GM12801 (cell line): ENCODE data around the gene ABTB2.

Experiments
- TF ChIP-seq, protein P1 (sequence below): IDR thresholded peaks from one replicate; pipeline ENCODE4 v1.5.1; 2011; ENCODE audit warnings: control low read depth; ENCODE audit not compliant: insufficient read length; ENCODE audit errors: extremely low read depth

ABTB2 gene

DNA sequence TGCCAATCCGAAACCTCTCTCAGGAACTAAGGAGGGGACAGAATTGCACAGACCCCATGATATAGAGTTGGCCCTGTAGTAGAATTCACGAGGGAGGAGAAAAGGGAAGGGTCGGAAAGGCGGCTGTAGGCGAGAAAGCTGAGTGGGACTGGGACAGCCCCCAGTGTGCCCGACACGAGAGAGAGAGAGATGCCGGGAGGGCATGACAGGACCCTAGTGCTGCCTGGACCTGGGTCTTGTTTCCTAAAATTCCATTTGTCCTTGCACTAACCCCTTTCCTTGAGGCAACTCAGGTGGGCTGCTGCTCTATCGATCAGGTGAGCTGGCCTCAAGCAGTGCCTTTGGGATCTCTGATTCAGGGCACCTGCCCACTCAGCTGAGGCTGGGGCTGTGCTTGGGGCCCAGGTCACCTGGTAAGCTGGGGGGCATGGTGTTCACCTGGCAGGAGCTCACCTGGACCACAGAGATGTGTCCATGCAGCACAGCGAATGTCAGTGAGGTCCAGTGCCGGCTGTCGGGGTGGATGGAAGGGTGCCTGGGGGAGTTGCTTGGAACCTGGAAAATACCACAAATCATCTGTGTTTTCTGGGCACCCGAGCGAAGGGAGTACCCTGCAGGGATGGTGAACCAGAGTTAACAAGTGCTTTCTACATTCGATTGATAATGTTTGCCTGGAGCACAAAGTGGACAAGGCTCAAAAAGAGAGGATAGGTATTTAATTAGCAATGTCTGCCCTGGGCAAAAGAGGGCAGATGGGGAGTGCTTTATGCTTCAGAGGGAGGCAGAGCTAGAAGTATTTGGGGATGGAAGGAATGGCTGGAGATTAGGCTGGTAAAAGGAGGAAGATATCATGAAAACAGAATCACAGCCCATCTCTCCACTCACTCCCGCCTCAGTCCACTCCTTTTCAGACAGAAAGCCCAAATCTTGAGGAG lies 190.7 kb downstream of the ABTB2 start:
- TF ChIP-seq, protein P1, sequence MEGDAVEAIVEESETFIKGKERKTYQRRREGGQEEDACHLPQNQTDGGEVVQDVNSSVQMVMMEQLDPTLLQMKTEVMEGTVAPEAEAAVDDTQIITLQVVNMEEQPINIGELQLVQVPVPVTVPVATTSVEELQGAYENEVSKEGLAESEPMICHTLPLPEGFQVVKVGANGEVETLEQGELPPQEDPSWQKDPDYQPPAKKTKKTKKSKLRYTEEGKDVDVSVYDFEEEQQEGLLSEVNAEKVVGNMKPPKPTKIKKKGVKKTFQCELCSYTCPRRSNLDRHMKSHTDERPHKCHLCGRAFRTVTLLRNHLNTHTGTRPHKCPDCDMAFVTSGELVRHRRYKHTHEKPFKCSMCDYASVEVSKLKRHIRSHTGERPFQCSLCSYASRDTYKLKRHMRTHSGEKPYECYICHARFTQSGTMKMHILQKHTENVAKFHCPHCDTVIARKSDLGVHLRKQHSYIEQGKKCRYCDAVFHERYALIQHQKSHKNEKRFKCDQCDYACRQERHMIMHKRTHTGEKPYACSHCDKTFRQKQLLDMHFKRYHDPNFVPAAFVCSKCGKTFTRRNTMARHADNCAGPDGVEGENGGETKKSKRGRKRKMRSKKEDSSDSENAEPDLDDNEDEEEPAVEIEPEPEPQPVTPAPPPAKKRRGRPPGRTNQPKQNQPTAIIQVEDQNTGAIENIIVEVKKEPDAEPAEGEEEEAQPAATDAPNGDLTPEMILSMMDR: no peak

DNA sequence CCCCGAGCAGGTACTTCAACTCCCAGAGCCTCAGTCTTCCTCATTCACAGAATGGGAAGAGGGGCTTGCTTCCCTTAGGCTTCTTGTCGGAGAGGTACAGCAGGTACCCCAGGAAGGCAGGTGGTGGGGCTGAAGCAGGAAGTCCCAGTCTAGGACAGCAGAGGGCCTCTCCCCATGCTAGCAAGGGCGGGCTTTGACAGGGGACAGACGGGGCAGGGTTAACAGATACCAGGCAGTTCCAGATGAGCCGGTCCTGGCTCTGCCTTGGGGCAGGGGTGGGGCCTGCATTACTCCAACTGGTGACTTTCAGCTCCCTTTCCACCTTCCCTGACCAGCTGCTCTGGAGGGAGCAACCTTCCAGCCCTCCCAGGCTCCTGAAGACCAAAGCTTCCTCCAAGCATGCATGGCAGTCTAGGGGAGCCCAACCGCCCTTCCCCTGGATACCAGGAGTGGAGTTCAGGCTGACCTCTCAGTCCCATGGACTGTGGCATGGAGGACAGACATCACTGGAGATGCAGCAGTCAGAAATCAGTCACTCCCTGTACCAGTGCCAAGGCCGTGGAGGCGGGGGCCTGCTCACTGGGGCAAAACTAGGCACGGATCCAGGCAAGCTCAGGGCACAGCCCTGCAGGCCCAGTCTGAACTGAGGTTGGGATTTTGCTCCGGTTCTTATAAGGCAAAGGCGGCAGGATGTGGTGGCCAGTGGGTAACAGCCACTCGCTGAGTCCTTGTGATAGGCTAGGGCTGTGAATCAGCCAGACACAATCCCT lies 191.8 kb downstream of the ABTB2 start:
- TF ChIP-seq, protein P1: no peak

DNA sequence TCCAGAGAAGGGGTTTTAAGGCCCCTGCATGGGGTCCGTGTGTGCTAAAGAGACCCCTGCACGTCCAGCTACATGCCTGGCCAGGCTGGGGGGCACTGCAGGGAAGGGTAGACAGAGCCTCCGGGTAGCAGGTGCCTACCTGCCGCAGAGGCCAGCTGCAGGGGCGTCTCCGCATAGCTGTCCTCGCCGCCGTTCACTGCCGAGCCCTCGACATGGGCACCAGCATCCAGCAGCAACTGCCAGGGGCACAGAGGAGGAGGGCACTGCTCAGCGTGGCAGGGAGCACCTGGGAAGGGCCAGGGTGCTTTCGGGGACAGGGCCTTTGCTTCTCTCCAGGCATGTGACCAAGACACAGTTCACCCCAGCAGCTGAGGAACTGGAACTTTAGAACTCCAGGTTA lies 192.7 kb downstream of the ABTB2 start:
- TF ChIP-seq, protein P1: no peak

DNA sequence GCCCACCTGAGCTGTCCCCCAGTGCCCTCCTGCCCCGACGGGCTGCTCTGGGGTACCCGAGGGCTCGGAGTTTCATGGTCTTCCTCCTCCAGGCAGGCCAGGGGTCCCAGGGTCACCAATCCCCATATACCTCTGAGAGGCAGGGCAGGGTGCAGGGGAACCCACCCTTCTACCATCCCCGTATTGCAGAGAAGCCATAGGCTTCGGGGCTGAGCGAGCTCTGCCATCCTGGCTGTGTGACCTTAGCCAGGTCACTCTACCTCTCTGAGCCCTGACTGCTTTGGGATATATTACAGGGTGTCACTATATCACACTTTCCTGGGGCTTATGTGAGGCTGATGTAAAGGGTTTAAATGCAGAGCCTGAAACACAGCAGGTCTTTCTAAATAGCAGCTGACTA lies 195.0 kb downstream of the ABTB2 start:
- TF ChIP-seq, protein P1: no peak

DNA sequence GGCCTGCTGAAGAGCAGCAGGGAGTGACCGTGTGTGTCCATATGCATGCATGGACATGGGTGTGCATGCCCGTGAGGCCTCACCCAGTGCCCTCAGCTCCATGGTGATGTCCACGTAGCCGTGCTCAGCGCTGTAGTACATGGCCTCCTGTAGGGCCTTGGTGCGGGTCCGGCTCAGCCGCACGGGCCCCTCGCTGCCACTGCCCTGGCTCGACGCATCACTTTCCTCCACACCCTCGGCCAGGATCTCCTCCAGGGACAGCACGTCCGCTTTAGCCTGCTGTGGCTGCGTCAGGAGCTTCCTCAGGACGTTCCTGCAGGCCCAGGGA lies 195.4 kb downstream of the ABTB2 start:
- TF ChIP-seq, protein P1: no peak

DNA sequence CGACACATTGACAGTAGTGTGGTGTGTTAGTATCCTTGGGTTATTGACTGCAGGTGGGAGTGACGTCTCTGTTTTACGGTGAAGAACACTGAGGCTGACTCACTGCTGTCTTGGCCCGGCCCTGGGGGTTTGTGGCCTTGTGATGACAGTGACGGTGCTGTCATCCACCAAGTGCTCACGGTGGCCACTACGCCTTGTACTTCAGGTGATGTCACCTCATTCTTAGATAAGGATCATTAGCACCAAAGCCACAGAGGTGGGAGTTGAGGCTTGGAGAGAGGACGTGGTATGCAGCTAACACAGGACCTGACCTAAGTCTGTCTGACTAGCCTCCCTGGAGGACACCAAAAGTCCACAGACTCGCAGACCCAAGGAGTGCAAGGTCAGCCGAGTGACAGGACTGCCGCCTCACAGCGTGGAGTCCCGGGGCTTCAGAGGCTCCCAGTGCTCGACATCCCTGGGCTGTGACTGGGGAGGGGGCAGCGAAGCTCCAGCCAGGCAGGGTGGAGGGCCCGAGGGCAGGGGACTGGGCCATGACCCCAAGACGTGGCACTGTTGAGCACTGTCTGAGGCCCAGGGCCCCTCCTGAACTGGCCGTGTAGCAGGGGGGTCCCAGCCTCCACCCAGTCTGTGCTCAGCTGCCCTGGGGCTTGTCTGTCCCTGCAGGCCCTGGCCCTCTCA lies 195.9 kb downstream of the ABTB2 start:
- TF ChIP-seq, protein P1: no peak

DNA sequence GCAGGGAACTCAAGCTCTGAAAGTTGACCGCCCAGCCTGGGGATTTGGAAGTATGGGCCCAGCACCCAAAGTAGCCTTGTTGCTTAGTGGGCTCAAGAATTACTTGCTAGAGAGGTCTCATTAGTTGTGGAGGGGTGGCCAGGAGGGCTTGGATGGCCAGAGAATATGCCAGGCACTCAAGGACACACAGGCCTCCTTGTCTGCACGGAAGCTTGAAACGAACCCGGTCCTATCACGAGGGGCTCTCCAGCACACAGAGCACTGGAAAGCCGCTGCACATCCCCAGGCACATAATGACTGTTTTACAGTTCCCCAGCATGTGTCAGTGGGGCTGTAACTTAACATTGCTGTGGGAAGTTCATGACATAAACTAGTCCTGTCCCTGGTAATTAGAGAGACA lies 196.4 kb downstream of the ABTB2 start:
- TF ChIP-seq, protein P1: no peak
